Measurements from ENCODE around the gene DST. TPM values are rescaled to one million over a fixed set of nuclear protein-coding genes. Genes with fewer than 3 reads are reported as not detected.

Gene DST
- total and polyA plus RNA-seq, 2 donors (not counting 1 experiment from before 2014, with no cell fraction given): 78.6 to 670 TPM

DNA sequence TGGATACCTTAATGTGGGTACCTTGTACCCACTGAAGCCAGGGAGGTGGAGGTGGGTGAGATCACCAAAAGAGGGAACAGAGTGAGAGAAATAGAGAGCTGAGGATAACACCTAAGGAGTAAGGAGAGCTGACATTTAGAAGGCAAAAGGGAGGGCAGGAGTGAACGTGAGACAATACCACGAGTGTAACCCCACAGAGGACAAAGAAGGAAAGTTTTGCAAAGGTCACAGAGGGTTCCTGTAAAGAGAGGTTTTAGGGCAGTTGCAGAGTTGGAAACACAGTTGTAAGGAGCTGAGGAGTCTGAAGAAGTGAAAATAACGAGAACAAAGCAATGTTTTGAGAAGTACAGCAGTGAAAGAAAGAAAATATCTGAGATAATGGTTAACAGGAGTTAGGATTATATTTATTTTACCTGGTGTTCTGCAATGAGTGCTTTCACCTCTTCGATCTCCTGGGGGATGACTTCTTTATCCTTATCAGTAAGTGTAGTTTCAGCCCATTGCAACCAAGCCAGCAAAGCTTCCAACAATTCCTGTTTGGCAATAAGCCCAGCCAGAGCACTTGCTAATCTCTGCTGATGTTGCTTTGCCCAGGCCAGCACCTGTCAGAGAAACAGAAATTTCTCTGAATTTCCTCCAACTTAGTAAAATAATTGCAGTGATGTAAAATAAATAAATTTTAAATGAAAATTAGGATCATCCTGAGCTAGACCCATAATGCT, 166.8 kb downstream of the DST start:
- Histone ChIP-seq H3K4me2 (ENCODE audit: extremely low read depth, insufficient read depth, low read length) (no peak overlapping the region), H3K27ac (ENCODE audit: insufficient read depth, low read length) (no peak overlapping the region), H2AFZ (ENCODE audit: low read length) (no peak overlapping the region), H3K36me3 (ENCODE audit: control insufficient read depth, insufficient read depth, low read length) (peaks cover 19% of the 10 kb centered on the region), H3K9me3 (ENCODE audit: control insufficient read depth, insufficient read depth, low read depth, low read length) (no peaks in the 10 kb centered on the region), H4K20me1 (ENCODE audit: control insufficient read depth, extremely low read depth, insufficient read depth, low read length) (no peaks in the 10 kb centered on the region), H3K27me3 (ENCODE audit: control insufficient read depth, insufficient read depth, low read length) (no peaks in the 10 kb centered on the region), H3K79me2 (ENCODE audit: control insufficient read depth, insufficient read depth, low read length) (peaks cover 1% of the 10 kb centered on the region), H3K4me3 (replicated peaks in 1 of 4; ENCODE audit: control extremely low read depth in 1 of 4, insufficient read depth in 1 of 4, low read depth in 3 of 4, low read length in 4 of 4) (no peak overlapping the region), H3K4me1 (ENCODE audit: control insufficient read depth, extremely low read depth, insufficient read depth, low read length) (no peaks in the 10 kb centered on the region), H3K9ac (ENCODE audit: insufficient read depth, low read length) (no peak overlapping the region)
- DNase-seq (ENCODE audit: low read depth in 2 of 2): peak; percentile 55 to 68
- no peak for TF ChIP-seq EZH2 (IDR thresholded peaks at IDR 0.05; ENCODE audit: low read length, missing control alignments)
- no peak for TF ChIP-seq CTCF (conservative IDR thresholded peaks at IDR 0.05 in 1 of 2, IDR thresholded peaks at IDR 0.05 in 1 of 2; ENCODE audit: low read depth in 1 of 2, low read length in 2 of 2)

- Histone ChIP-seq H3K9me3 (ENCODE audit: control insufficient read depth, insufficient read depth, low read depth, low read length) (no peaks in the 10 kb centered on the region), H3K4me3 (replicated peaks in 1 of 4; ENCODE audit: control extremely low read depth in 1 of 4, insufficient read depth in 1 of 4, low read depth in 3 of 4, low read length in 4 of 4) (no peak overlapping the region), H3K4me2 (ENCODE audit: extremely low read depth, insufficient read depth, low read length) (no peak overlapping the region), H3K4me1 (ENCODE audit: control insufficient read depth, extremely low read depth, insufficient read depth, low read length) (no peaks in the 10 kb centered on the region), H3K27ac (ENCODE audit: insufficient read depth, low read length) (no peak overlapping the region), H4K20me1 (ENCODE audit: control insufficient read depth, extremely low read depth, insufficient read depth, low read length) (no peaks in the 10 kb centered on the region), H2AFZ (ENCODE audit: low read length) (no peak overlapping the region), H3K27me3 (ENCODE audit: control insufficient read depth, insufficient read depth, low read length) (no peaks in the 10 kb centered on the region), H3K36me3 (ENCODE audit: control insufficient read depth, insufficient read depth, low read length) (peaks cover 16% of the 10 kb centered on the region), H3K79me2 (ENCODE audit: control insufficient read depth, insufficient read depth, low read length) (peaks cover under 1% of the 10 kb centered on the region), H3K9ac (ENCODE audit: insufficient read depth, low read length) (no peak overlapping the region)
- TF ChIP-seq CTCF (conservative IDR thresholded peaks at IDR 0.05 in 1 of 2, IDR thresholded peaks at IDR 0.05 in 1 of 2; ENCODE audit: low read depth in 1 of 2, low read length in 2 of 2) (no peak), EZH2 (IDR thresholded peaks at IDR 0.05; ENCODE audit: low read length, missing control alignments) (no peak)
- no peak for DNase-seq (ENCODE audit: low read depth in 2 of 2)
Observed at GRCh38 chr6:56474532-56474931, 168.2 kb downstream of the DST start.

- Histone ChIP-seq H3K27me3 (ENCODE audit: control insufficient read depth, insufficient read depth, low read length) (no peaks in the 10 kb centered on the region), H3K4me2 (ENCODE audit: extremely low read depth, insufficient read depth, low read length) (no peak overlapping the region), H3K27ac (ENCODE audit: insufficient read depth, low read length) (no peak overlapping the region), H3K9ac (ENCODE audit: insufficient read depth, low read length) (no peak overlapping the region), H2AFZ (ENCODE audit: low read length) (no peak overlapping the region), H3K9me3 (ENCODE audit: control insufficient read depth, insufficient read depth, low read depth, low read length) (no peaks in the 10 kb centered on the region), H3K79me2 (ENCODE audit: control insufficient read depth, insufficient read depth, low read length) (no peaks in the 10 kb centered on the region), H4K20me1 (ENCODE audit: control insufficient read depth, extremely low read depth, insufficient read depth, low read length) (no peaks in the 10 kb centered on the region), H3K4me3 (replicated peaks in 1 of 4; ENCODE audit: control extremely low read depth in 1 of 4, insufficient read depth in 1 of 4, low read depth in 3 of 4, low read length in 4 of 4) (no peak overlapping the region), H3K4me1 (ENCODE audit: control insufficient read depth, extremely low read depth, insufficient read depth, low read length) (no peaks in the 10 kb centered on the region), H3K36me3 (ENCODE audit: control insufficient read depth, insufficient read depth, low read length) (peaks cover 18% of the 10 kb centered on the region)
- DNase-seq (ENCODE audit: low read depth in 2 of 2): no peak
- no peak for TF ChIP-seq CTCF (conservative IDR thresholded peaks at IDR 0.05 in 1 of 2, IDR thresholded peaks at IDR 0.05 in 1 of 2; ENCODE audit: low read depth in 1 of 2, low read length in 2 of 2)
- TF ChIP-seq EZH2 (IDR thresholded peaks at IDR 0.05; ENCODE audit: low read length, missing control alignments): no peak
Observed at GRCh38 chr6:56463443-56463842, 179.2 kb downstream of the DST start.
